ENCODE data around the gene LRRC37B. TPM values are rescaled to one million over a fixed set of nuclear protein-coding genes. Genes with fewer than 3 reads are reported as not detected.
A peak's percentile ranks its signal among the peaks of the same experiment; 100 is the strongest.
"Not testable (repeated sequence)": the region's sequence is repeated elsewhere in the genome, so short reads cannot be mapped to it uniquely, and the experiment has no call there.

The LRRC37B gene
- total RNA-seq, 2 donors from 2014 or later, result 22.7 to 28.7 TPM

DNA sequence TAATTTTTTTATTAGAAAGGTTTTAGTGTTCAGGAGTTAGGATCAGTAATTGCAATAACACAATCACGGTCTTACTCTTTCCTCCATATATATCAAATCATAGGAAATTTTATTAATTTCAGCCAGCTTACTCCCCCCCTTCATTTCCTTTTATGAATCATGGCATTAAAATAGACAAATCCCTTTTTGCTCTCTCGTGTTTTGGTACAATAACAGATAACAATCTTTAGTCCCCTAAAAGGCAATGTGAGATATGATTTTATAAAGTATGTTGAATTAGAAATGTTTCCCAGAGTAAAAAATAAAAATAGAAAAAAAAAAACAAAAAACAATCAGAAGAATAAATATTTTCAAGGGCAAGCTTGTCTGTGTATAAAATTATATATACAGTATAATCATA is 92.5 kb downstream of the LRRC37B start:
- H3K4me1 ChIP-seq (ENCODE audit: control insufficient read depth, insufficient read depth, low read length), result peaks cover 4% of the 10 kb centered on the region
- no peaks in the 10 kb centered on the region for H3K9me3 ChIP-seq (ENCODE audit: control insufficient read depth, low read length)
- H3K27me3 Mint-ChIP-seq (ENCODE audit: insufficient read depth), result no peaks in the 10 kb centered on the region
- no peak overlapping the region for H3K9ac ChIP-seq (ENCODE audit: extremely low read depth, low read length, poor library complexity, severe bottlenecking)
- no peak overlapping the region for H3K27ac ChIP-seq (ENCODE audit: low read depth, low read length)
- H3K36me3 ChIP-seq (ENCODE audit: control insufficient read depth, insufficient read depth, low read length), result no peaks in the 10 kb centered on the region
- H3K4me1 Mint-ChIP-seq, result peaks cover 12% of the 10 kb centered on the region
- H3K4me3 Mint-ChIP-seq, result no peak overlapping the region
- H3K27ac Mint-ChIP-seq, result no peak overlapping the region
- H3K4me3 ChIP-seq (ENCODE audit: low read length), result no peak overlapping the region
- H3K27me3 ChIP-seq (ENCODE audit: control insufficient read depth, insufficient read depth, low read length, poor library complexity, severe bottlenecking), result no peaks in the 10 kb centered on the region
- TF ChIP-seq, protein P1, sequence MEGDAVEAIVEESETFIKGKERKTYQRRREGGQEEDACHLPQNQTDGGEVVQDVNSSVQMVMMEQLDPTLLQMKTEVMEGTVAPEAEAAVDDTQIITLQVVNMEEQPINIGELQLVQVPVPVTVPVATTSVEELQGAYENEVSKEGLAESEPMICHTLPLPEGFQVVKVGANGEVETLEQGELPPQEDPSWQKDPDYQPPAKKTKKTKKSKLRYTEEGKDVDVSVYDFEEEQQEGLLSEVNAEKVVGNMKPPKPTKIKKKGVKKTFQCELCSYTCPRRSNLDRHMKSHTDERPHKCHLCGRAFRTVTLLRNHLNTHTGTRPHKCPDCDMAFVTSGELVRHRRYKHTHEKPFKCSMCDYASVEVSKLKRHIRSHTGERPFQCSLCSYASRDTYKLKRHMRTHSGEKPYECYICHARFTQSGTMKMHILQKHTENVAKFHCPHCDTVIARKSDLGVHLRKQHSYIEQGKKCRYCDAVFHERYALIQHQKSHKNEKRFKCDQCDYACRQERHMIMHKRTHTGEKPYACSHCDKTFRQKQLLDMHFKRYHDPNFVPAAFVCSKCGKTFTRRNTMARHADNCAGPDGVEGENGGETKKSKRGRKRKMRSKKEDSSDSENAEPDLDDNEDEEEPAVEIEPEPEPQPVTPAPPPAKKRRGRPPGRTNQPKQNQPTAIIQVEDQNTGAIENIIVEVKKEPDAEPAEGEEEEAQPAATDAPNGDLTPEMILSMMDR (conservative IDR thresholded peaks at IDR 0.05), result no peak
- H3K36me3 Mint-ChIP-seq (ENCODE audit: low read depth), result no peaks in the 10 kb centered on the region
- no peaks in the 10 kb centered on the region for H3K9me3 Mint-ChIP-seq
- no peak for DNase-seq
- WGBS, 2 experiments (ENCODE audit: insufficient coverage in 1 of 2, insufficient read length in 1 of 2), result 70% methylated on average over 1 of the region's 2 CpGs; no CpG with 5 or more reads in 1 of the 2 experiments

DNA sequence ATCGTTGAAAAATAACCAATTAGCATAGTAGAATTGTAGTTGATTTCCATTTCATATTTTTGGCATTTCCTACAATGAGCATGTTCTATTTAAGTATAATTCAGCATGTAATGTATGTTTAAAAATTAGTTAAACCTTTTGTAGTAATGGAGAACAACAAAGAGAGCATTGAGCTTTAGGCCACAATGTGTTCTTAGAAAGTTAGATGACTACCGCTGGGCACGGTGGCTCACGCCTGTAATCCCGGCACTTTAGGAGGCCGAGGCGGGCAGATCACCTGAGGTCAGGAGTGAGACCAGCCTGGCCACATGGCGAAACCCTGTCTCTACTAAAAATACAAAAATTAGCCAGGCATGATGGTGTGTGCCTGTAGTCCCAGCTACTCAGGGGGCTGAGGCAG is 93.1 kb downstream of the LRRC37B start:
- H3K27me3 ChIP-seq (ENCODE audit: control insufficient read depth, insufficient read depth, low read length, poor library complexity, severe bottlenecking); H3K36me3 ChIP-seq (ENCODE audit: control insufficient read depth, insufficient read depth, low read length); H3K27me3 Mint-ChIP-seq (ENCODE audit: insufficient read depth); H3K9me3 Mint-ChIP-seq; H3K9ac ChIP-seq (ENCODE audit: extremely low read depth, low read length, poor library complexity, severe bottlenecking); H3K4me3 ChIP-seq (ENCODE audit: low read length); H3K27ac ChIP-seq (ENCODE audit: low read depth, low read length); H3K4me3 Mint-ChIP-seq; H3K27ac Mint-ChIP-seq; H3K4me1 ChIP-seq (ENCODE audit: control insufficient read depth, insufficient read depth, low read length); H3K36me3 Mint-ChIP-seq (ENCODE audit: low read depth); H3K9me3 ChIP-seq (ENCODE audit: control insufficient read depth, low read length): not testable (repeated sequence)
- DNase-seq, result peak; percentile 26
- H3K4me1 Mint-ChIP-seq, result peaks cover 12% of the 10 kb centered on the region
- 93 to 97% methylated on average over 5 to 8 of the region's 8 CpGs for WGBS, 2 experiments (ENCODE audit: insufficient coverage in 1 of 2, insufficient read length in 1 of 2)

DNA sequence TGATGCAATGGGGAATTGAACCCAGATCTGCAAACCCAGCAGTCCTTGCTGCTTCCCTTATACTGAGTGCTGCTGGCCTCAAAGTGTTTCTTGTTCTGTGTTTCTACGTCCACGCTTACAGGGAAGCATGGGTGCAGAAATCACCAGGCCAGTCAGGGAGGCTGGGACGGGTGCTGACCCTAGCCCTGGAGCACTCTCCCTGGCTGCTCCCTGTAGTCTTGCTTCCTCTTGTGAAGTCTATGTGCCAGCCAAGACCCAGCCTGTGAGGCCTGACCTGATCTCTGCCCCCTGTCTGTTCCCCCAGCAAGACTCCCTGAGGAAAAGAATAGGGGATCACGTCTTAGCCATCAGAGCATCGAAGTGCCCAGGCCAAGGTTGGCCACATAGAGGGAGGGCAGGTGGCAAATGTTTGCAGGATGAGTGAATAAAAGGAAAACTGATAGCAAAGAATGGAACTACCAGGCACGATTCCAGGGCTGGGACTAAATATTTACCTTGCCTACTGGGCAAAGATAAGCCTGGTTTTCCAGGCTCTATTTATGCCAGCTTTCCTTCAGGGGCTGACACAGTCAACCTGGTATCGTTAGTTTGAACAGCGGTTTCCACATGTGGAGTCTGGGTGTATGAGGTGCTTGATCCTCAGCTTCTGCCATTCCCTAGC is 93.9 kb downstream of the LRRC37B start:
- Histone ChIP-seq H3K4me3 (ENCODE audit: low read length) (no peak overlapping the region), H3K9me3 (ENCODE audit: control insufficient read depth, low read length) (no peaks in the 10 kb centered on the region), H3K27ac (ENCODE audit: low read depth, low read length) (no peak overlapping the region), H3K27me3 (ENCODE audit: control insufficient read depth, insufficient read depth, low read length, poor library complexity, severe bottlenecking) (no peaks in the 10 kb centered on the region), H3K9ac (ENCODE audit: extremely low read depth, low read length, poor library complexity, severe bottlenecking) (no peak overlapping the region), H3K4me1 (ENCODE audit: control insufficient read depth, insufficient read depth, low read length) (peaks cover 4% of the 10 kb centered on the region), H3K36me3 (ENCODE audit: control insufficient read depth, insufficient read depth, low read length) (no peaks in the 10 kb centered on the region)
- H3K27me3 Mint-ChIP-seq (ENCODE audit: insufficient read depth), result no peaks in the 10 kb centered on the region
- no peaks in the 10 kb centered on the region for H3K9me3 Mint-ChIP-seq
- peak; percentile 49 for DNase-seq
- no peak overlapping the region for H3K27ac Mint-ChIP-seq
- 86 to 93% methylated on average over 7 to 8 of the region's 8 CpGs for WGBS, 2 experiments (ENCODE audit: insufficient coverage in 1 of 2, insufficient read length in 1 of 2)
- peaks cover 12% of the 10 kb centered on the region for H3K4me1 Mint-ChIP-seq
- H3K36me3 Mint-ChIP-seq (ENCODE audit: low read depth), result no peaks in the 10 kb centered on the region
- H3K4me3 Mint-ChIP-seq, result no peak overlapping the region
- TF ChIP-seq, protein P1 (conservative IDR thresholded peaks at IDR 0.05), result no peak

DNA sequence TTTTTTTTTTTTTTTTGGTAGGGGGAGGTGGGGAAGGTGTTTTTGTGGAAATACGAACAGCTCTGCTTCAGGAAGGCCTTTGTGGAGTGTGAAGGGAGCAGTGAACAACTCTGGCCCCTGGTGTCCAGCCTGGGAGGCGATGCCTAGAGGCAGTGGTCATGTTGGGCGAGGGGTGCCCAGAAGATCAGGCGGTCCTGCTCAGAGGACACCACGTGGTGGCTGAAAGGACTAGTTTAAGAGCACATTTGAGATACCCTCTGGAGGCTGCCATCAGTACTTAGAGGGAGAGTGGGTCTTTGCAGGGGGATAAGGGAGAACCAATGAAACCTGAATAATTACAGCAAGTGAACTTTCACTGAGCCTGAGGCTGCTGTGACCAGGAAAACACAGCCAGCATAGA is 95.0 kb downstream of the LRRC37B start:
- no peaks in the 10 kb centered on the region for H3K36me3 ChIP-seq (ENCODE audit: control insufficient read depth, insufficient read depth, low read length)
- H3K27ac Mint-ChIP-seq, result no peak overlapping the region
- no peaks in the 10 kb centered on the region for H3K9me3 Mint-ChIP-seq
- H3K36me3 Mint-ChIP-seq (ENCODE audit: low read depth), result no peaks in the 10 kb centered on the region
- TF ChIP-seq, protein P1 (conservative IDR thresholded peaks at IDR 0.05), result peak; percentile 24
- peaks cover 4% of the 10 kb centered on the region for H3K4me1 ChIP-seq (ENCODE audit: control insufficient read depth, insufficient read depth, low read length)
- no peaks in the 10 kb centered on the region for H3K9me3 ChIP-seq (ENCODE audit: control insufficient read depth, low read length)
- no peaks in the 10 kb centered on the region for H3K27me3 ChIP-seq (ENCODE audit: control insufficient read depth, insufficient read depth, low read length, poor library complexity, severe bottlenecking)
- peaks cover 12% of the 10 kb centered on the region for H3K4me1 Mint-ChIP-seq
- H3K4me3 ChIP-seq (ENCODE audit: low read length), result no peak overlapping the region
- H3K27me3 Mint-ChIP-seq (ENCODE audit: insufficient read depth), result no peaks in the 10 kb centered on the region
- peak; percentile 57 for DNase-seq
- no peak overlapping the region for H3K4me3 Mint-ChIP-seq
- H3K9ac ChIP-seq (ENCODE audit: extremely low read depth, low read length, poor library complexity, severe bottlenecking), result no peak overlapping the region
- H3K27ac ChIP-seq (ENCODE audit: low read depth, low read length), result no peak overlapping the region
- WGBS, 2 experiments (ENCODE audit: insufficient coverage in 1 of 2, insufficient read length in 1 of 2), result 84 to 87% methylated on average over 3 to 5 of the region's 5 CpGs
